Muscle layer of duodenum (tissue), 2 donors: ENCODE data around the gene UNCX.

Experiments used
- H3K27ac ChIP-seq: one replicate; pipeline ENCODE4 v1.7.0; 2013; ENCODE audit warnings: mild to moderate bottlenecking, low read length
- H3K27me3 ChIP-seq: one replicate; pipeline ENCODE4 v1.7.0; 2013; ENCODE audit warnings: low read depth, mild to moderate bottlenecking, control low read depth, low read length
- H3K36me3 ChIP-seq, 2 donors: one replicate each; pipeline ENCODE4 v1.7.0; 2013; ENCODE audit warnings: low read length in 2 of 2, control low read depth in 1 of 2, mild to moderate bottlenecking in 1 of 2; ENCODE audit not compliant: insufficient read depth in 2 of 2, control insufficient read depth in 1 of 2
- H3K4me1 ChIP-seq, 2 donors: one replicate each; pipeline ENCODE4 v1.7.0; 2013; ENCODE audit warnings: low read length in 2 of 2, mild to moderate bottlenecking in 2 of 2, control low read depth in 1 of 2, moderate library complexity in 1 of 2; ENCODE audit not compliant: insufficient read depth in 2 of 2, control insufficient read depth in 1 of 2
- H3K4me3 ChIP-seq, 2 donors: one replicate each; pipeline ENCODE4 v1.7.0; 2013; ENCODE audit warnings: low read length in 2 of 2, low read depth in 1 of 2, mild to moderate bottlenecking in 1 of 2
- H3K9me3 ChIP-seq, 2 donors: one replicate each; pipeline ENCODE4 v1.7.0; 2013; ENCODE audit warnings: low read length in 2 of 2, control low read depth in 1 of 2, mild to moderate bottlenecking in 1 of 2; ENCODE audit not compliant: control insufficient read depth in 1 of 2
- donor health status: healthy.

Gene UNCX

DNA sequence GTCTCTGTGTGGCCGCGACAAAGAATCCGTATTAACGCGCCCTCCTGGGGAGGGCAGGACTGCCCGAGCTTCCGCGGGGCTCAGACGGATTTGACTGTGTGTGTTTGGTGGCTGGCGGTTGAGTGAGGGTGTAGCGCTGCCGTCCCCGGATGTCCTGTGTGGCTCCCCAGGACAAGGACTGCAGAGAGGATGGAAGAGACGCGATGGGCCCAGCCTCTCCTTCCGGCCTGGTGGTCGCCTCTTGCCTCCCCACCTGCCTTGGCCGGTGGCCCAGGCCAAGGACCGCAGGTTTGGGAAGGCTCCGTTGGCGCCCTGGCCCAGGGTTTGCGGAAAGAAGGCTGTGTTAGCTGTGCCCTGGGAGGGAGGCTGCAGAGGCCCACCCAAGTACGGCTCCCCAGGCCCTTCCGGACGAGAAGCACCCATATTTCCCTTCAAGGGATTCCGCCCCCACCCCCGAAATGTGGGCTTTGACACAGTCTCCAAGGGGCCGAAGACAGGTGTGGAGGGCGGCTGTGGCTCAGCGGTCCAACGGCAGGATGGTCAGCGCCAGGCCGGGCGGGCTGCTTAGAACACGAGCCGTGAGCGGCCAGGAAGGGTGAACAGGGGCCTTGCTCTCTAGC, 2.3 kb downstream of the UNCX start:
- Histone ChIP-seq H3K4me1 (peaks cover 0 to 33% of the 10 kb centered on the region in 2 donors), H3K4me3 (no peak overlapping the region), H3K36me3 (no peaks in the 10 kb centered on the region), H3K27me3 (peaks cover 45% of the 10 kb centered on the region), H3K9me3 (no peaks in the 10 kb centered on the region), H3K27ac (no peak overlapping the region)

DNA sequence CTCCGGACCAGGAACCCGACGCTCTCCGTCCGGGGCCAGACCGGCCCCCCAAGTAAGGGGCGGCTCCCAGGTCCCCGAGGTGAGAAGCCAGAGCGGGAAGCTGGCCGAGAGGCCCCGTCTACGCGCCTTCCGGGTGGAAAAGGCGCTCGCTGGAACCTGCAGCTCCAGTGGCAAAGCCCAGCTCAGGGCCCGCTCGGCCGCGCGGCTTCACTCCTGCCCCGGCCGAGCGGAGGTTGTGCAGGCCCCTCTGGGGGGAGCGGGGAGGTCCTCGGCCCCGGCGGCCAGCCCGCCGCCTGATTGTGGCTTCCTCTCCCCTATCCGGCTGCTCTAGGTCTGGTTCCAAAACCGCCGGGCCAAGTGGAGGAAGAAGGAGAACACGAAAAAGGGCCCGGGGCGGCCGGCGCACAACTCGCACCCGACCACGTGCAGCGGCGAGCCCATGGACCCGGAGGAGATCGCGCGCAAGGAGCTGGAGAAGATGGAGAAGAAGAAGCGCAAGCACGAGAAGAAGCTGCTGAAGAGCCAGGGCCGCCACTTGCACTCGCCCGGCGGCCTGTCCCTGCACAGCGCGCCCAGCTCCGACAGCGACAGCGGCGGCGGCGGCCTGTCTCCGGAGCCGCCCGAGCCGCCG, 2.9 kb downstream of the UNCX start:
- no peak overlapping the region for H3K4me3 ChIP-seq
- peaks cover 0 to 33% of the 10 kb centered on the region in 2 donors for H3K4me1 ChIP-seq
- H3K27me3 ChIP-seq = peaks cover 49% of the 10 kb centered on the region
- H3K9me3 ChIP-seq = no peaks in the 10 kb centered on the region
- H3K36me3 ChIP-seq = no peaks in the 10 kb centered on the region
- H3K27ac ChIP-seq = no peak overlapping the region

DNA sequence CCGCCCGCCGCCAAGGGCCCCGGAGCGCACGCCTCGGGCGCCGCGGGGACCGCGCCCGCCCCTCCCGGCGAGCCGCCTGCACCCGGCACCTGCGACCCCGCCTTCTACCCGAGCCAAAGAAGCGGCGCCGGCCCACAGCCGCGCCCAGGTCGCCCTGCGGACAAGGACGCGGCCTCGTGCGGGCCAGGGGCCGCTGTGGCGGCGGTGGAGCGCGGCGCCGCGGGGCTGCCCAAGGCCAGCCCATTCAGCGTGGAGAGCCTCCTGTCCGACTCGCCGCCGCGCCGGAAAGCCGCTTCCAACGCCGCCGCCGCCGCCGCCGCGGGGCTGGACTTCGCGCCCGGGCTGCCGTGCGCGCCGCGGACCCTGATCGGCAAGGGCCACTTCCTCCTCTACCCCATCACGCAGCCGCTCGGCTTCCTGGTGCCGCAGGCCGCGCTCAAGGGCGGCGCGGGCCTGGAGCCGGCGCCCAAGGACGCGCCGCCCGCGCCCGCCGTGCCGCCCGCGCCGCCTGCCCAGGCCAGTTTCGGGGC, 3.5 kb downstream of the UNCX start:
- Histone ChIP-seq H3K9me3 (no peaks in the 10 kb centered on the region), H3K4me3 (no peak overlapping the region), H3K27ac (no peak overlapping the region), H3K4me1 (peaks cover 0 to 32% of the 10 kb centered on the region in 2 donors), H3K27me3 (peaks cover 49% of the 10 kb centered on the region), H3K36me3 (no peaks in the 10 kb centered on the region)

DNA sequence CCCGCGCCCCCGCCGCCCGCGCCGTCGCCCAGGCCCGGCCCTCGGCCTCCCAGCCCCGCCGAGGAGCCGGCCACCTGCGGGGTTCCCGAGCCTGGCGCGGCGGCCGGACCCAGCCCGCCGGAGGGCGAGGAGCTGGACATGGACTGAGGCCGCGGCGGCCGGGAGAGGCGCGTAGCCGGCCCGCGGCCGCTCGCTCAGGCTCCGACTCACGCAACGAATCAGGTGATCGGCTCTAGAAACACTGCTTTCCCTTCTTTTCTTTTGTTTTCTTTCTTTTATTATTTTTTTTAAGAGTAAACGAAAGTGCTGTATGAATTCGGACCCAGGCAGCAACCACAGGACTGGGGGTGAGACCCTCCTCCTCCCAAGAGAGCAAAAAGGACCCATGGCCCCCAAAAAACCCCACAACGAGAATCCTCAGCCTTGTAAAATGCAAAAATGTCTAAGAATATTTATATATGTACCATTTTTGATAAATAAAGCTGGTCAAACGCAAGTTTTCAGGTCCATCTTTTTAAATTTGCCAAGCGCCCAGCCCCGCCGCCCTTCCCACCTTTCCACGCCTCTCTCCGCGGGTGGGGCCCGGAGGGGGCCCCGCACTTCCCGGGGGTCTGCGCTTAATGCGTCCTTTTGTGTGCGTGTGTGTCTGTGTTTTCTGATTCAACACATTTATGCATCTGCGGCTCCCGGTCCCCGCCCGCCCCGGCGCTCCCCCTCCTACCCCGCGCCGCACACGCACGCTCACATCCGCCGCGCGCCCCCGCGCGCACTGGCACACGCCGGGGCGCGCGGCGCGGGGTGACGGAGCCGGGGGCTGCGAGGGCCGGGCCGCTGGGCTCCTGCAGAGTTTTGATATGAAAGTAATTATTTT, 4.4 kb downstream of the UNCX start:
- Histone ChIP-seq H3K36me3 (no peaks in the 10 kb centered on the region), H3K27ac (no peak overlapping the region), H3K9me3 (no peaks in the 10 kb centered on the region), H3K4me1 (peaks cover 0 to 32% of the 10 kb centered on the region in 2 donors), H3K27me3 (peaks cover 45% of the 10 kb centered on the region), H3K4me3 (no peak overlapping the region)

DNA sequence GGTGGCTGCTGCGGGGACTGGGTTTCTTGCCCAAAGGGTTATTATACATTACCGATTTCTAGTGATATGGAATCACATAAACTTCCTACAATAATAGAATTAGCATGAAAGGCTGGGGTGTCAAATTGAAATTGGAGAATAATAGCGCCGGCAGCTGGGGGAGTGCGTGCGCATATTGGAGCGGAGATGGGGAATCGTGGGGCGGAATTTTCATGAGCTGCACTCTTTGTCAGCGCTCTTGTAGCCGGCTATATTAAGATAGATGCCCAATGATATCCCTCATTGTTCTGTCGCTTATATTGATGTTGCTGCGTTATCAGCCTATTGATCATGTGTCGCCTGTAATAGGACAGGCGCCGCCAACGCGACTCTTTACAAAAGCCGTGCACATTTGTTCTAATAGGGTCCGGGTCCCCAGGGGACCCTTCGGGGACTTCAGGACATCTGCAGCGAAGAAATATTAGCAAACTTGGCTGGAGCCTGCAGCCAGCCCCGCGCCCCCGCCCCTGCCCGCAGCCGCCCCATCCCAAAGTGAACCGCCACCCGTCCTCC, 5.1 kb downstream of the UNCX start:
- Histone ChIP-seq H3K4me1 (peaks cover 0 to 29% of the 10 kb centered on the region in 2 donors), H3K27me3 (peaks cover 49% of the 10 kb centered on the region), H3K4me3 (no peak overlapping the region)

DNA sequence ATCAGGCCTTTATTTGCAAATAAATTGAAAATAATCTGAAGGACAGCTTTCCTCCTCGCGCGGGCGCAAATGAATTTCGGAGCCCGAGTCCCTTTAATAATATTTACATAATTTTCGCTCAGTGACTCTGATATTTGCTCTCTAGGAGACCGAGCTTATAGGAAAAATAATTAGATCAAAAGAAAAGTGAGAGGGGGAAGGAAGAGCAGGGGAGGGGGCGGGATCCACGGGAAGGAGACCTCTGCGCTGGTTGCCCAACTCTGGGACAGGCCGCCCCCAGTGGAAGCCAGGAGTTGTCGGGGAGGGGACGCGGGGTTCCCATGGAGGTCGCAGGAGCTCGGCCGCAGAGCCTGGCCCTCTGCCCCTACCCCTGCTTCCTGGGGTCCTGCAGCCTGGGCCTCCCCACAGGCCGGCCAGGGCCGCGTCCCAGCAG, 5.8 kb downstream of the UNCX start:
- peaks cover 0 to 28% of the 10 kb centered on the region in 2 donors for H3K4me1 ChIP-seq
- no peak overlapping the region for H3K4me3 ChIP-seq
- H3K36me3 ChIP-seq = no peaks in the 10 kb centered on the region
- no peak overlapping the region for H3K27ac ChIP-seq
- peaks cover 55% of the 10 kb centered on the region for H3K27me3 ChIP-seq
- H3K9me3 ChIP-seq = no peaks in the 10 kb centered on the region

More for the DNA sequence above, 5.1 kb downstream of the UNCX start:
- H3K9me3 ChIP-seq = no peaks in the 10 kb centered on the region
- H3K27ac ChIP-seq = no peak overlapping the region
- no peaks in the 10 kb centered on the region for H3K36me3 ChIP-seq

DNA sequence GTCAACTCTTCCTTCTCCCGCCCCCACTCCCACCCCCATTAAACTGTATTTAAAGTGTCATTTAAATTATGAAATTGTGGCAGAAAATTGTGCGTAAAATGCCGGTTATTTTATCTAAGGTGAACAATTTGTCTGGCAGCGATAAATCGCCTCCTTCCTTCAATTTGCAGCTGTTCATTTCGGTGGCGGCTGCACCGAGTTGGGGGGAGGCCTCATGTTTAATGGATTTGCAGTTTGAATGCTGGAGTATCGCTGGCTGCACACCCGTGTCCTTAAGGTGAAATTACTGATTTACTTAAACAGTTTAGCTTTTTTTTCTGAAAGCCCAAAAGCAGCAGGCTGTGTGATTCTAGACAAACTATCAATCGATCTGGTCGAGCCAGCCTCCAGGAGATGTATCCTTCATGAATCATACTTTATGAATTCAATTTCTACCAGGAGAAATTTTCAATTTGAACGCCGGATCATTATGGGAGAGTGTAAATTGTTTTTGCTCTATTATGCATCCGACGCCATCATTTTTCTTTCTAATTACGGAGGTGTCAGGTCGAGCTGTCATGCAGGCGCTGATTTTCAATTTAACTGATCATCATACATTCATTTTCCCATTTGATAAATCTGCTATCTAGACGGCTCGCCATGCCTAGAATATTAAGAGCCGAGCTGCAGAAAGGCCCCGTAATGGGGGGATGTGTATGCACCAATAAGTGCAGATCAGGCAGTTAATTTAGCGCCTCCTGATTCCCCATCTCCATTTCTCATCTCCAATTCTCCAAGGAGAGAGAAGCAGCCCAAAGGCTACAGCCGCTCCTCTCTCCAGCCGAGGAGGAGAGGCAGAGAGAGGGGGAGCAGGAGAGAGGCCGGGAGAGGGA, 6.5 kb downstream of the UNCX start:
- Histone ChIP-seq H3K4me3 (no peak overlapping the region), H3K27ac (no peak overlapping the region), H3K9me3 (no peaks in the 10 kb centered on the region), H3K36me3 (no peaks in the 10 kb centered on the region), H3K27me3 (peaks cover 55% of the 10 kb centered on the region), H3K4me1 (peaks cover 0 to 27% of the 10 kb centered on the region in 2 donors)

DNA sequence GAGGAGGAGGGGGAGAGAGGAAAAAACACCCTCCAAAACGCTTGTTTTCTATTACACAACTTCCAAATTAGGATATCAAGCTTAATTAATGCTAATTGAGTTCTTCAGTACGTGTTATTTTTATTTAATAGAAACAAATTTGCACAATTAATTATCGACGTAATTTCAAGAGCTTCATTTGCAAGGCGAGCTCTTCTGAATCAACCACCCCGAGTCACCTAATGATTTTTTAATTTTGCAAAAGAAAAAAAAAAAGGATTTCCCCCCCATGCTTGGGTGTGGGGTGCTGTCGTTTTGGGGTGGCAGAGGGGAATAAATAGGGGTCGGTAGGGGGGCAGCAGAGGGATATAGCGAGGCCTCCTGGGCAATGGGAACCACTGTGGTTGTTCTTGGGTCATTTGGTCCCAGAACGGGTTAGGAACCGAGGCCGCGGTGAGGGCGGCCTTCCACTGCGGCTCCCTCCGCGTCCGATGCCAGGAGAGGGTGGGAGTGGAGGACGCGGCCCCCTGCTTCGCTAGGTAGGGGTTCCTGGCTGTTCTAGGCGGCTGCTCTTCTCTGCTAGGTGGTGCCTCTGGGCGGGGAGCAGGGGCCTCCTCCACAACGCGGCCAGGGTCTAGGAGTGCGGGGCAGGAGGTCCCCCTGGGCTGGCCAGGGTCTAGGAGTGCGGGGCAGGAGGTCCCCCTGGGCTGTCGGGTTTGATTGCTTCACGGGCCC, 7.3 kb downstream of the UNCX start:
- Histone ChIP-seq H3K27ac (no peak overlapping the region), H3K36me3 (no peaks in the 10 kb centered on the region), H3K4me1 (peaks cover 0 to 23% of the 10 kb centered on the region in 2 donors), H3K9me3 (no peaks in the 10 kb centered on the region), H3K27me3 (peaks cover 55% of the 10 kb centered on the region), H3K4me3 (no peak overlapping the region)

DNA sequence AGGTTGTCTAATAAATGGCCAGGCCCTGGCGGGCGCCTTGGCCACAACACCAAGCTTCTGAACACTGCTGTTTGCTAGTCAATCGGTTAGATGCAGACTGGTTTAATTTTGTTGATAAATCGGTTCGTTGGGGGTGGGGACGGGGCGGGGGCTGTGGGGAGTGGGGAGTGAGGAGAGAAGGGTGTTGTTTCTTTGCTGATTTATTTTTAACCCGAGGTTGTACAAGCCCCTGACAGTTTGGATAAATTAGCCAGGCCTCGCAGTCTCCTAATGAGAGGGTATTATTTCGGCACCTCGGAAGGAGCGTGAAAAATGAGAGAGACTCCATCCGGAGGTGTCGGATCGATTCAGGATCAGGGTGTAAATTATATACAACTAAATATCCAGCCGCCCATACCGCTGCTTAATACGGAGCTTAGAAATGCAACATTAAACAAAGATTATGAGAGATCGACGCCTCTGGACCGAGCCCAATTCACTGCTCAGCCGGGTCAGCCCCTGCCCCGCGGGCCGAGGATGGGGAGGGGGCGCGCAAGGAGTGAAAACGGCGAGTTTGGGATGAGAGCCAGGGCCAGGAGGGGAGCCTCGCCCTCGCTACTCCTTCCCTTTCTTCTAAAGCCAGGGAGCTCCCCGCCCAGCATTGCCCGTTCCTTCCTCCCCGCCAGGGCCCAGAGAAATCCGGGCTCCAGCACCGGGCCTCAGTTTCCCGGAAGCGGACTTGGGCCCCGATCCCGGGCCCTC, 8.0 kb downstream of the UNCX start:
- peaks cover 0 to 16% of the 10 kb centered on the region in 2 donors for H3K4me1 ChIP-seq
- no peaks in the 10 kb centered on the region for H3K9me3 ChIP-seq
- no peaks in the 10 kb centered on the region for H3K36me3 ChIP-seq
- no peak overlapping the region for H3K27ac ChIP-seq
- no peak overlapping the region for H3K4me3 ChIP-seq
- peaks cover 55% of the 10 kb centered on the region for H3K27me3 ChIP-seq

DNA sequence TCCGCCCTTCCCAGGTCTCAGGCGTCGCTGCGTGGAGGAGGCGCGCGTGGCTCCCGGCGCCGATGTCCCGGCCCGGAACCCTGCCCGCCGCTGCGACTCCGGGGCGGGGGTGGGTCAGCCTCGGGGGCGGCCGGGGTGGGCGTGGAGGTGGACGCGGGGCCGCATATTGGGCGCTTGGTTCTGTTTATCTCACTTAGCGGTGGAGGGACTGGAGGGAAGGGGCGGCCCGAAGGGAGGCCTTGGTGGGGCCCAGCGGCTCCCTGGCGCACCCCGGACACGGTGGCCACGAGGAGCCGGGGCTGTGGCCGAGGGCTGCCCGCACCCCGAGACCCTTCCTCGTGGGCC, 8.6 kb downstream of the UNCX start:
- H3K27me3 ChIP-seq = peaks cover 59% of the 10 kb centered on the region
- no peaks in the 10 kb centered on the region for H3K36me3 ChIP-seq
- H3K4me3 ChIP-seq = no peak overlapping the region
- peaks cover 0 to 15% of the 10 kb centered on the region in 2 donors for H3K4me1 ChIP-seq
- H3K27ac ChIP-seq = no peak overlapping the region
- no peaks in the 10 kb centered on the region for H3K9me3 ChIP-seq
